Adipocyte (in vitro differentiated cells): ENCODE results near the gene PIK3AP1.
"Not testable (repeated sequence)": the region's sequence is repeated elsewhere in the genome, so short reads cannot be mapped to it uniquely, and the experiment has no call there.

Source experiments
- DNase-seq: peaks from one replicate; pipeline ENCODE4 v3.0.0-alpha.2; 2015; ENCODE audit warnings: low read depth
- H3K27me3 ChIP-seq: replicated peaks from 2 replicates; pipeline ENCODE4 v1.7.0; 2013; ENCODE audit warnings: mild to moderate bottlenecking, low read length, moderate library complexity; ENCODE audit not compliant: control insufficient read depth, insufficient read depth
- H3K36me3 ChIP-seq: 2 replicates; pipeline ENCODE4 v1.7.0; 2013; ENCODE audit warnings: low read length, mild to moderate bottlenecking, moderate library complexity; ENCODE audit not compliant: control insufficient read depth, insufficient read depth, severe bottlenecking
- H3K4me1 ChIP-seq: 2 replicates; pipeline ENCODE4 v1.7.0; 2013; ENCODE audit warnings: mild to moderate bottlenecking, low read length, moderate library complexity; ENCODE audit not compliant: control insufficient read depth, insufficient read depth
- H3K4me3 ChIP-seq: 2 replicates; pipeline ENCODE4 v1.7.0; 2013; ENCODE audit warnings: mild to moderate bottlenecking, low read length, moderate library complexity
- H3K9ac ChIP-seq: 2 replicates; pipeline ENCODE4 v1.7.0; 2013; ENCODE audit warnings: mild to moderate bottlenecking, low read length, moderate library complexity
- H3K9me3 ChIP-seq: 2 replicates; pipeline ENCODE4 v1.7.0; 2013; ENCODE audit warnings: mild to moderate bottlenecking, low read length, moderate library complexity; ENCODE audit not compliant: control insufficient read depth

Gene PIK3AP1

GRCh38 chr10:96565774-96566173, 154.5 kb downstream of the PIK3AP1 start:
- Histone ChIP-seq H3K4me3 (no peak overlapping the region), H3K27me3 (no peaks in the 10 kb centered on the region), H3K36me3 (peaks cover 22% of the 10 kb centered on the region), H3K4me1 (peaks cover 21% of the 10 kb centered on the region), H3K9ac (no peak overlapping the region), H3K9me3 (no peaks in the 10 kb centered on the region)
- peak; percentile 60 for DNase-seq

- no peak overlapping the region for H3K9ac ChIP-seq
These were observed 159.1 kb downstream of the PIK3AP1 start for GRCh38 chr10:96560966-96561887.

GRCh38 chr10:96560489-96560888, 159.8 kb downstream of the PIK3AP1 start:
- Histone ChIP-seq H3K9me3 (no peaks in the 10 kb centered on the region), H3K36me3 (peaks cover 53% of the 10 kb centered on the region), H3K27me3 (no peaks in the 10 kb centered on the region), H3K4me3 (no peak overlapping the region), H3K9ac (no peak overlapping the region), H3K4me1 (peaks cover 14% of the 10 kb centered on the region)
- DNase-seq: no peak

More at GRCh38 chr10:96560966-96561887, 159.1 kb downstream of the PIK3AP1 start:
- Histone ChIP-seq H3K4me1 (peaks cover 21% of the 10 kb centered on the region), H3K9me3 (no peaks in the 10 kb centered on the region), H3K36me3 (peaks cover 53% of the 10 kb centered on the region), H3K27me3 (no peaks in the 10 kb centered on the region), H3K4me3 (no peak overlapping the region)
- DNase-seq: peak; percentile 30

- Histone ChIP-seq H3K4me1 (peaks cover 6% of the 10 kb centered on the region), H3K36me3 (peaks cover 56% of the 10 kb centered on the region), H3K9ac (no peak overlapping the region), H3K27me3 (no peaks in the 10 kb centered on the region), H3K9me3 (no peaks in the 10 kb centered on the region), H3K4me3 (no peak overlapping the region)
- peak; percentile 30 for DNase-seq
These were observed 164.3 kb downstream of the PIK3AP1 start for GRCh38 chr10:96556003-96556402.

- Histone ChIP-seq H3K4me1 (no peaks in the 10 kb centered on the region), H3K27me3 (no peaks in the 10 kb centered on the region), H3K9me3 (no peaks in the 10 kb centered on the region), H3K36me3 (peaks cover 56% of the 10 kb centered on the region), H3K9ac (no peak overlapping the region), H3K4me3 (no peak overlapping the region)
- DNase-seq: no peak
These were observed 165.0 kb downstream of the PIK3AP1 start for GRCh38 chr10:96555330-96555729.

- no peak overlapping the region for H3K4me3 ChIP-seq
- no peak overlapping the region for H3K9ac ChIP-seq
- no peaks in the 10 kb centered on the region for H3K9me3 ChIP-seq
- no peaks in the 10 kb centered on the region for H3K4me1 ChIP-seq
- H3K36me3 ChIP-seq: peaks cover 78% of the 10 kb centered on the region
- DNase-seq: no peak
- H3K27me3 ChIP-seq: no peaks in the 10 kb centered on the region
These were observed 171.7 kb downstream of the PIK3AP1 start for GRCh38 chr10:96548589-96548988.

- H3K36me3 ChIP-seq: peaks cover 73% of the 10 kb centered on the region
- H3K9me3 ChIP-seq, H3K4me1 ChIP-seq, H3K9ac ChIP-seq, H3K27me3 ChIP-seq, H3K4me3 ChIP-seq, DNase-seq: not testable (repeated sequence)
These were observed 174.8 kb downstream of the PIK3AP1 start for GRCh38 chr10:96545558-96545957.
